Heart left ventricle (tissue), 16 donors: ENCODE results near the gene LRRC10B. TPM values are rescaled to one million over a fixed set of nuclear protein-coding genes. Genes with fewer than 3 reads are reported as not detected.

Experiments
- ATAC-seq, 4 donors: fragments of 200-7000 bp; cut with Tn5 transposase; one replicate each; pipeline ENCODE4 v1.9.1; 2020 to 2022; ENCODE audit warnings: moderate library complexity in 4 of 4, mild to moderate bottlenecking in 3 of 4, moderate number of reproducible peaks in 1 of 4
- DNase-seq, 5 donors: peaks; one replicate each; pipeline ENCODE4 v3.0.0-alpha.2; 2020
- H3K27ac ChIP-seq, 12 donors: fragments of 200-600 bp; sonication (generic) in 4 of 12; one replicate each; pipeline versions ENCODE4 v1.5.0 to v1.8.0; 2016 to 2022; ENCODE audit warnings: mild to moderate bottlenecking in 2 of 12
- H3K27me3 ChIP-seq, 9 donors: fragments of 200-600 bp; sonication (generic) in 2 of 9; one replicate each; pipeline versions ENCODE4 v1.5.1 to v1.8.0; 2016 to 2022; ENCODE audit warnings: mild to moderate bottlenecking in 3 of 9
- H3K36me3 ChIP-seq, 9 donors: fragments of 200-600 bp; sonication (generic) in 2 of 9; one replicate each; pipeline versions ENCODE4 v1.5.0 to v1.8.0; 2018 to 2022; ENCODE audit warnings: mild to moderate bottlenecking in 2 of 9
- H3K4me1 ChIP-seq, 12 donors: fragments of 200-600 bp; sonication (generic) in 4 of 12; one replicate each; pipeline versions ENCODE4 v1.5.0 to v1.8.0; 2016 to 2022; ENCODE audit warnings: mild to moderate bottlenecking in 3 of 12
- H3K4me3 ChIP-seq, 12 donors: fragments of 200-600 bp; sonication (generic) in 4 of 12; one replicate each; pipeline versions ENCODE4 v1.5.0 to v1.8.0; 2017 to 2022; ENCODE audit warnings: mild to moderate bottlenecking in 9 of 12, moderate library complexity in 4 of 12
- H3K9me3 ChIP-seq, 12 donors: fragments of 200-600 bp; sonication (generic) in 4 of 12; one replicate each; pipeline versions ENCODE4 v1.5.0 to v1.8.0; 2016 to 2022; ENCODE audit warnings: mild to moderate bottlenecking in 1 of 12
- POLR2A ChIP-seq, 2 donors: fragments of 450-650 bp; IDR thresholded peaks; one replicate each; pipeline ENCODE4 v1.6.1; 2017; ENCODE audit warnings: antibody characterized with exemption in 2 of 2, mild to moderate bottlenecking in 2 of 2, moderate library complexity in 2 of 2
- WGBS, 4 donors: extraction: QIAGEN DNeasy Blood & Tissue Kit in 2 of 4; methylation state at CpG; one replicate each; pipeline versions ENCODE4 v1.1.5 to v1.1.7; 2013 to 2018; 5-methylcytosine and 5-hydroxymethylcytosine counted together
- intact Hi-C, 10 donors: fragments of 100-400 bp; cut with DNase I; formaldehyde crosslinking; loops; one replicate each; pipeline versions ENCODE4 v1.11.1 to v1.14.2; 2022
- polyA plus RNA-seq, 2 donors: library from polyadenylated mRNA; stranded (reverse); fragments of 200-250 nt; gene quantifications; one replicate each; pipeline ENCODE4 v1.2.3, GENCODE V29; 2013
- total RNA-seq, 9 donors: library from RNA; depleted of rRNA in 2 of 9; stranded (reverse); fragments of >200 nt in 2 of 9; fragmentation: NEBNext Ultra II Directional in 3 of 9; extraction: Animal tissue kit (Norgen Biotek cat#: 25700) in 3 of 9; gene quantifications; one replicate each; pipeline versions ENCODE4 v1.1.0 to v1.2.4, GENCODE V29; 2016 to 2023
- TF ChIP-seq, protein P1 (sequence below), 12 donors: fragments of 200-600 bp; sonication (generic) in 4 of 12; IDR thresholded peaks; one replicate each; pipeline versions ENCODE4 v1.5.0 to v1.8.0; 2018 to 2022; ENCODE audit warnings: antibody characterized with exemption in 12 of 12, mild to moderate bottlenecking in 5 of 12
- donor health status: ischemic (EF 13 %, LVEDD 7.1; RV severe dilation, severe dysfunction).
- donor health status: healthy with polysubstance abuse.
- donor health status: DM: no; HTN: yes; CAD: no.
- donor health status: DM: no; HTN: no; CAD: no.
- donor health status: ischemic (EF 25% LVEDD 6.9; RV normal size, moderate dysfunction).
- donor health status: ischemic (EF 25% LVEDD 5.7; RV mildly dilated, moderate dysfunction).
- donor health status: healthy.
- donor health status: DM: yes; HTN: yes; CAD: no.
- donor health status: ischemic (EF 35%, LVEDD 5.7; RV mildly dilated, moderate dysfunction).
- donor health status: nonischemic (EF 11% LVEDD 7.7; RV severe dilation, severe dysfunction).
- donor health status: DM: yes; HTN: yes; CAD: no.
- donor health status: PGD.
- donor health status: ischemic (EF 29% LVEDD 5.4; RV normal size, mild dysfunction).
- donor health status: nonischemic (EF 23%, LVEDD 6.1; RV moderate dilation, normal function).

Gene LRRC10B
- total and polyA plus RNA-seq, 11 donors: 0.15 to 4.2 (median 1.1) TPM

DNA sequence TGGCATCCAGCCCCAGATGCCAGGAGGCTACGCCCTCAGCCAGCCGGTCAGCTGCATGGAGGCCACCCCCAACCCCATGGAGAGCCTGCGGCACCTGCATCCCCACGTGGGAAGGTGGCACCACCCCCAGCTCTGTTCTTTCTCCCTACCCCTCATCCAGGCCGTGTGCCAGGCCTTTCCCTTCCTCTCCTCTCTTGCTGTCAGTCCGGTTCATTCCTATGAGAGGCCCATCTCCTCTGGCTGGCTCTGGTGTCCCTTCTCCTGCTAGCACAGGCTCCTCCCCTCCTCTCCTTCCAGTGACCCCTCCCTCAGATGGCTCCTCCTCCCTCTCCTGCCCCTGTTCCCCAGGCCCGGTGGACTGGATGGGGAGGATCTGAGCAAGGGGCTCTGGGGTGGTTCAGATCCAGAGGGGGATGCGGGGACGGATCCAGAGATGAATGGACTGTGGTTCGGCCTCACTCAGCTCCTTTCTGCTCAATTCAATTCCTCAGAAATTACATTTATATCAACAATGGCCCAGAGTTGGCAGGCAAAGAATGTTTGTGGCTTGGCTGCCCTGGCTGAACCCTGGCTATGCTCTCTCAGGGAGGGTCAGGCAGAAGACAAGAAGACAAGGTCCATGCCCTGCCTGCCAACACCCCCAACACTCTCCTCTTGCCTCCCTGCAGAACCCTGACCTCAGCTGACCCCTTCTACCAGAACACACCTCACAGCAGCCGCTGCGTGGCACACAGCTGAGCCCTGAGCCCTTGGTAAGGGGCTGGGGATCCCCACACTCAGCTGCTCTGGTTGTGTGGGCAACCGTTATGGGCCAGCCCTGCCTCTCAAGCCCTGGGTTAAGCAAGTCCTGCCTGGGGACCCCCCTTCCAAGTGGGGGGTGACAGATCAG is 18.5 kb upstream of the LRRC10B start:
- ATAC-seq (peak in 3 of 4 donors; percentile 36 to 42 (median 39)), DNase-seq (peak in 3 of 5 donors; percentile 47 to 67 (median 48))
- Histone ChIP-seq H3K9me3 (no peaks in the 10 kb centered on the region), H3K27me3 (no peaks in the 10 kb centered on the region), H3K4me3 (peak overlapping the region in 3 of 12 donors; percentile 10 to 24 (median 12)), H3K4me1 (peaks cover 0 to 38% (median 17%) of the 10 kb centered on the region in 12 donors), H3K27ac (peak overlapping the region in 11 of 12 donors; percentile 3 to 79 (median 60)), H3K36me3 (no peaks in the 10 kb centered on the region)
- intact Hi-C loops: loop anchor here in 2 of 10 donors (10.0 kb wide), 2 partner anchors 85 to 245 kb away; no protein-coding TSS in a partner anchor
- 55 to 67% (median 55%) methylated on average over 10 to 13 of the region's 13 CpGs for WGBS, 4 donors
- TF ChIP-seq POLR2A (IDR thresholded peaks at IDR 0.05): no peak
- TF ChIP-seq, protein P1, sequence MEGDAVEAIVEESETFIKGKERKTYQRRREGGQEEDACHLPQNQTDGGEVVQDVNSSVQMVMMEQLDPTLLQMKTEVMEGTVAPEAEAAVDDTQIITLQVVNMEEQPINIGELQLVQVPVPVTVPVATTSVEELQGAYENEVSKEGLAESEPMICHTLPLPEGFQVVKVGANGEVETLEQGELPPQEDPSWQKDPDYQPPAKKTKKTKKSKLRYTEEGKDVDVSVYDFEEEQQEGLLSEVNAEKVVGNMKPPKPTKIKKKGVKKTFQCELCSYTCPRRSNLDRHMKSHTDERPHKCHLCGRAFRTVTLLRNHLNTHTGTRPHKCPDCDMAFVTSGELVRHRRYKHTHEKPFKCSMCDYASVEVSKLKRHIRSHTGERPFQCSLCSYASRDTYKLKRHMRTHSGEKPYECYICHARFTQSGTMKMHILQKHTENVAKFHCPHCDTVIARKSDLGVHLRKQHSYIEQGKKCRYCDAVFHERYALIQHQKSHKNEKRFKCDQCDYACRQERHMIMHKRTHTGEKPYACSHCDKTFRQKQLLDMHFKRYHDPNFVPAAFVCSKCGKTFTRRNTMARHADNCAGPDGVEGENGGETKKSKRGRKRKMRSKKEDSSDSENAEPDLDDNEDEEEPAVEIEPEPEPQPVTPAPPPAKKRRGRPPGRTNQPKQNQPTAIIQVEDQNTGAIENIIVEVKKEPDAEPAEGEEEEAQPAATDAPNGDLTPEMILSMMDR (IDR thresholded peaks at IDR 0.05): no peak

DNA sequence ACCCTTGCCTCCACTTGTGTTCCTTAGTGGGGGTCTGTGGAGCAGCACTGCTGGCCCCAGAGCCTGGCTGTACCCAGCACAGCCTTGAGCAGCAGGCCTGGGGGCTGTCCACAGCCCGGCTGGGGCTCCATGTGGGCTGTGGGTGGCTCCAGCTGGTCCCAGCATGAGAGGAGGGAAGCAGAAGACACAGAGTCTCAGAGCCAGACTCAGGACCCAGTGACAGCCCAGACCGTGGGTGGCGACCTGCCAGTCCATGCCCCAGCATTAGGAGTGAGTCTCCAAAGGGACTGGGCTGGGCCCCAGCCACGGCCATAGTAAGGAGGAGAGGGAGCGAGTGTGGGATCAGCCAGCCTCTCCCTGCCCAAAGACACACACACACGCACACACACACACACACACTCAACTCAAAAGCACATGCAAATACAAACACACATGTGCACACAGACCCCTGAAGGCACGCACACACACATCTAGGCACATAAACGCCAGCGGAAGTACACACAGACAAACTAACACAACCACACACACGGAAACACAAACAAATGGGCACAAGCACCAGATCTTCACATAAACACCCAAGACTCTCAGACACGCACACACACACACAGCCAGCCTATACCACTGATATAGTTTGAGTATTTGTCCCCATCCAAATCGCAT is 16.7 kb upstream of the LRRC10B start:
- intact Hi-C loops: no loop called here
- WGBS, 4 donors: 81 to 89% (median 85%) methylated on average over 12 of the region's 12 CpGs
- no peak for DNase-seq
- no peak for ATAC-seq
- Histone ChIP-seq H3K27me3 (no peaks in the 10 kb centered on the region), H3K4me1 (peaks cover 0 to 46% (median 20%) of the 10 kb centered on the region in 12 donors), H3K4me3 (no peak overlapping the region), H3K36me3 (no peaks in the 10 kb centered on the region), H3K9me3 (no peaks in the 10 kb centered on the region), H3K27ac (peak overlapping the region in 1 of 12 donors; percentile 7)
- TF ChIP-seq, protein P1 (IDR thresholded peaks at IDR 0.05): no peak
- TF ChIP-seq POLR2A (IDR thresholded peaks at IDR 0.05): no peak

DNA sequence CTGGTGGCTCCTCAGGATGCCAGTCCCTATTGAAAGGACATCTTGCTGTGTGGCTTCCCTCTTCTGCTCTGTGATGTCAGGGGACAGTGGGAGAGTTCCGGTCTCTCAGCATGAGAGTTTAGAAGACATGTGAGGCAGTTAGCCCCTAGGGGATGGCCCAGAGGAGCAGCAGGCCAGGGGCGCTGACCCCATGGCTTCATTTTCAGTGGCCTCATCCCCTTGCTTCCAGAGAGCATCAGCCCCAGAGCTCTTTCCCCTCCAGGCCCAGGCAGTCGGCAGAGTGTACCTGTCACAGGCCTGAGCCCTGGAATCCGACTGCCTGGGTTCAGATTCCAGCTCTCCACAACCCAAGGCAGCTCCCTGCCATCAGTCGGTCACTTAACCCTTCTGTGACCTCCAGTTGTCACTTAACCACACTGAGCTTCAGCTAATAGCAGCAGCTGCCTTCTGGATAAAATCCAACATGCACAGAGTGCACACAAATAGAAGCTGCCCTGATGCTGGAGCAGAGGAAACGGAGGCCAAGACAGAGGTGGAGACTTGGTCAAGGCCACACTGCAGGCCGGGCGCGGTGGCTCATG is 14.1 kb upstream of the LRRC10B start:
- ATAC-seq (peak; percentile 17 to 66 (median 48)), DNase-seq (peak in 4 of 5 donors; percentile 57 to 73 (median 64))

More for the DNA sequence above, 14.1 kb upstream of the LRRC10B start:
- Histone ChIP-seq H3K4me1 (peaks cover 0 to 36% (median 14%) of the 10 kb centered on the region in 12 donors), H3K27ac (peak overlapping the region in 8 of 12 donors; percentile 26 to 72 (median 68)), H3K9me3 (no peaks in the 10 kb centered on the region), H3K4me3 (no peak overlapping the region), H3K36me3 (no peaks in the 10 kb centered on the region), H3K27me3 (no peaks in the 10 kb centered on the region)
- intact Hi-C loops: no loop called here
- WGBS, 4 donors: 39 to 48% (median 42%) methylated on average over 7 to 9 of the region's 9 CpGs
- TF ChIP-seq, protein P1 (IDR thresholded peaks at IDR 0.05): no peak
- TF ChIP-seq POLR2A (IDR thresholded peaks at IDR 0.05): no peak
